Measurements from ENCODE around the gene FRMPD1. TPM values are rescaled to one million over a fixed set of nuclear protein-coding genes. Genes with fewer than 3 reads are reported as not detected.
"Not testable (repeated sequence)": the region's sequence is repeated elsewhere in the genome, so short reads cannot be mapped to it uniquely, and the experiment has no call there.

The FRMPD1 gene
- total and polyA plus RNA-seq, 8 donors, result 0.03 to 0.31 (median 0.18) TPM; not detected in 2

GRCh38 chr9:37747271-37747753 lies 96.6 kb downstream of the FRMPD1 start:
- ATAC-seq (peak; percentile 96), DNase-seq (peak in 2 of 4 donors; percentile 28 to 64)
- H3K36me3 ChIP-seq, result no peaks in the 10 kb centered on the region
- no peaks in the 10 kb centered on the region for H3K9me3 ChIP-seq
- intact Hi-C loops (cut with DNase I), result no loop called here
- H3K4me3 ChIP-seq, result no peak overlapping the region
- no peak overlapping the region for H3K27ac ChIP-seq
- peak; percentile 78 to 91 for TF ChIP-seq CTCF (IDR thresholded peaks at IDR 0.05)
- H3K4me1 ChIP-seq, result no peaks in the 10 kb centered on the region
- no peaks in the 10 kb centered on the region for H3K27me3 ChIP-seq

GRCh38 chr9:37749129-37749528 lies 98.4 kb downstream of the FRMPD1 start:
- Histone ChIP-seq H3K9me3 (no peaks in the 10 kb centered on the region), H3K27ac (no peak overlapping the region), H3K36me3 (no peaks in the 10 kb centered on the region), H3K27me3 (no peaks in the 10 kb centered on the region), H3K4me3 (no peak overlapping the region), H3K4me1 (peaks cover 1 to 7% of the 10 kb centered on the region in 2 donors)
- intact Hi-C loops (cut with DNase I), result no loop called here
- no peak for ATAC-seq
- DNase-seq, result no peak
- TF ChIP-seq CTCF (IDR thresholded peaks at IDR 0.05), result no peak

- peaks cover 8 to 15% of the 10 kb centered on the region in 2 donors for H3K4me1 ChIP-seq
- H3K27me3 ChIP-seq, result no peaks in the 10 kb centered on the region
- no peak overlapping the region for H3K4me3 ChIP-seq
- no peak for TF ChIP-seq CTCF (IDR thresholded peaks at IDR 0.05)
- intact Hi-C loops (cut with DNase I), result no loop called here
- no peaks in the 10 kb centered on the region for H3K9me3 ChIP-seq
- DNase-seq (no peak), ATAC-seq (no peak)
- H3K27ac ChIP-seq, result no peak overlapping the region
- no peaks in the 10 kb centered on the region for H3K36me3 ChIP-seq
Measured at GRCh38 chr9:37751186-37751585, 100.4 kb downstream of the FRMPD1 start.

- H3K4me1 ChIP-seq, result peaks cover 8 to 15% of the 10 kb centered on the region in 2 donors
- H3K27me3 ChIP-seq; ATAC-seq; H3K9me3 ChIP-seq; H3K27ac ChIP-seq; DNase-seq; intact Hi-C loops (cut with DNase I); H3K4me3 ChIP-seq; H3K36me3 ChIP-seq: not testable (repeated sequence)
Measured at GRCh38 chr9:37751704-37752103, 101.0 kb downstream of the FRMPD1 start.

- H3K27ac ChIP-seq; H3K36me3 ChIP-seq; intact Hi-C loops (cut with DNase I); DNase-seq; ATAC-seq; H3K4me3 ChIP-seq; H3K27me3 ChIP-seq; H3K9me3 ChIP-seq: not testable (repeated sequence)
- peaks cover 8 to 15% of the 10 kb centered on the region in 2 donors for H3K4me1 ChIP-seq
Measured at GRCh38 chr9:37752112-37752511, 101.4 kb downstream of the FRMPD1 start.

GRCh38 chr9:37752642-37753488 lies 102.1 kb downstream of the FRMPD1 start:
- peak overlapping the region; percentile 63 to 64 for H3K4me3 ChIP-seq
- peaks cover 8 to 15% of the 10 kb centered on the region in 2 donors for H3K4me1 ChIP-seq
- intact Hi-C loops (cut with DNase I), result no loop called here
- no peaks in the 10 kb centered on the region for H3K27me3 ChIP-seq
- DNase-seq (no peak), ATAC-seq (no peak)
- no peaks in the 10 kb centered on the region for H3K36me3 ChIP-seq
- no peak for TF ChIP-seq CTCF (IDR thresholded peaks at IDR 0.05)
- H3K27ac ChIP-seq, result peak overlapping the region in 1 of 2 donors; percentile 80
- no peaks in the 10 kb centered on the region for H3K9me3 ChIP-seq
